GM21447 (cell line): ENCODE measurements around the gene SERINC5.
A peak's percentile ranks its signal among the peaks of the same experiment; 100 is the strongest.

Source experiments
- ATAC-seq: cut with Tn5 transposase; IDR thresholded peaks from one replicate; pipeline ENCODE4 v1.9.1; 2021; ENCODE audit not compliant: unreplicated experiment

The SERINC5 gene

DNA sequence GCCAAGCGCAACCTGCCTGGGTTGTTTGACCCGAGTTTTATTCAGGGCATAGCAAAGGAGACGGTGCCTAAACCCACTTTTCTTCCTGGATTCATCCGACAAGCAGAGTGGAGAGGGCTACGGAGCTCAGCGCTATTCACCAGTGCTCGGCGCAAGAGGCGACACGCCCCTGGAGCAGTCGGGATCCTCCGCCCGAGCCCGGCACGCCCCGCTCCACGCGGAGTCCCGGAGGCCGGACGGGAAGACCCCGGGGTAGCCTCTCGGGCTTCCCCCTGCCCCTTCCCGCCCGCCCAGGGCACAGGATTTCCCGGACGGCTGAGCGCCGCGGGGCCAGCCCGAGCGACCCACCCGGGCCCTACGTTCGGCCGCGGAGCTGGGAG lies 427 bp downstream of the SERINC5 start:
- ATAC-seq = peak; percentile 31

DNA sequence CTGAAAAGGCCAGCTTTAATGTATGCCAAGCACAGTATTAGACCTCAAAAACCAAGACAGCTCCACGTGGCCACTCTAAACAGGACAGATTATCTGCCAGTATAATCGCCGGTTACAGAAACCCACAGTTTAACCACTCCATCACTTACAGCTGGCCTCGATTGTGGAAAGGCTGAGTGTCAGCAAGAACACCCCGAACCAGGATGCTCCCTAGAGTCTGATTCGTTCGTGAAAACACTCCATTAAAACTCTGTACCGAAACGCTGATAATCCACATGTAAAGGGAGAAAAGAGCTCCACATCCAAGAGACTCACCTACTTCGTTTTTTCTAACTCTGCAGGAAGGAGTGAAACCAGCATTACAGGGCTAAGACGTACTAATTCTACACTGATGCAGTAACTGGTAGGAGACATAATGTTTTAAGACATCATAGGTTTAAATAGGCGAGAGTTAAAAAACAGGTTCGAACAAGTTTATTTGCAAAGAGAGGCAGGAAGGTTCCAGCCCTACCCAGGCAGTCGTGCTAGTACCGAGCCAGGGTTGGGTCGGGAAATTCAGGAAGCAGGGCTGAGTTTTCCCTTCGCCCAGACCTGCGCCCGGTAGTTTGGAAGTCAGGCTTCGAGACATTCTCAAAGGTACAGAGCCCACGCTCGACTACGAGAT lies 949 bp downstream of the SERINC5 start:
- ATAC-seq = no peak

DNA sequence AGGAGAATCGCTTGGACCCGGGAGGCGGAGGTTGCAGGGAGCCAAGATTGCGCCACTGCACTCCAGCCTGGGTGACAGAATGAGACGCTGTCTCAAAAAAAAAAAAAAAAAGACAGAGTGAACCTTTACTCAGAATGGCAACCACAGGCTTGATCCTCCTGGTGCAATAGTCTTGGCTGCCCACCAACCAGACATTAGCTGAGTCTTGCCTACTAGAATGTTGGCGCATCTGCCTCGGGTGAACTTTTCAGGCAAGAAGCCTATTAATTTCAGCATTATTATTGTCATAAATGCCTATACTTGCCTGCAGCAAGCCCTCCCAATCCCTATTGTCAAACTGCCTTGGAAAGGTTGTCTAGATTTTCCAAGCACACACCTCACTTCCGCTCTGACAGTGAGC lies 4.2 kb downstream of the SERINC5 start:
- ATAC-seq = no peak

DNA sequence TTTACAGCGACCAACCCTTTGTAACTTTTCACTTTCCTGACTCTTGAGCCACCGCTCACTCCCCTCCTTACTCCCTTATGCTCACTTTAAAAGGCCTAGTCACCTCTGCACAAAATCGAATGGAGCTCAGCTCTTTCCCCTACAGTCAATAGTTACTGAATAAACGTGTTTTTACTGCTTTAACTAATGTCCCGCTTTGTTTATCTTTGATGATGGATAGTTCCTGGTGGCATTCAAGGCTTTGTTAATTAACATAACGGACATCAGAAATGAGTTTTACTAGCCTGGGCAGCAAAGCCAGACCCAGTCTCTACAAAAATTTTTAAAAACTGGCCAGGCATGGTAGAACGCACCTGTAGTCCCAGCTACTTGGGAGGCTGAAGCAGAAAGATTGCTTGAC lies 5.0 kb downstream of the SERINC5 start:
- ATAC-seq = no peak

DNA sequence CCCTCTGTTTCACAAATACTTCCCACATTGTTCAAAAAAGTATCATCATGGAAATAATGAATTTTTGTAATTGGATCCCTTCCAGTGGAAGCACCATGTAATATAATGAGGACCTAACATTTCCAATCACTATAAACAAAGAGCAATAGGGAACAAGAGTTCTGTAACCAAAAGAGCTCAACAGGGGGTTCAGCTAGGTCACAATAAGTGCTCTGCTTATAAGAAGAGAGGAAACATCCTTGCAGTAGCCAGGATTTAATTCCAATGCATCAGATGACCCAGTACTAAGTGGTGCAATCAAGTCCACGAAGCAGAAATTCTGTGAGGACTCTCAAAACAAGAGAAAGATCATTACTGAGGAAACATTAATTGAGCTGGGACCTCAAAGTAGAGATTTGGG lies 5.9 kb downstream of the SERINC5 start:
- ATAC-seq = no peak

DNA sequence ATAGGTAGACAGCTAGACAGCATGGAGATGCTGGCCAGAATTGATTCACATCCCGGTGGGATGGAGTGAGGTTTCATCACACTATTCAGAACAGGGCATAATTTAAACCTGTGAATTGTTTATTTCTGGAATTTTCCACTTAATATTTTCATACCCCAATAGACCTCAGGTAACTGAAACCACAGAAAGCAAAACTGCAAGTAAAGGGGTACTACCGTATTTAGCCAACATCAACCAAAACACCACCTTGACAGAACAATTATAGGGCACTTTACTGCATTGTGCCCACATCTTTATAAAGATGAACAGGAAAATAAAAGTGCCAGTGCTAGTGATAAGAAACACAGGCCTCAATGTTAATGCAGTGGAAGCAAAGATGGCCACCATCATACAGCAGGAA lies 7.5 kb downstream of the SERINC5 start:
- no peak for ATAC-seq

DNA sequence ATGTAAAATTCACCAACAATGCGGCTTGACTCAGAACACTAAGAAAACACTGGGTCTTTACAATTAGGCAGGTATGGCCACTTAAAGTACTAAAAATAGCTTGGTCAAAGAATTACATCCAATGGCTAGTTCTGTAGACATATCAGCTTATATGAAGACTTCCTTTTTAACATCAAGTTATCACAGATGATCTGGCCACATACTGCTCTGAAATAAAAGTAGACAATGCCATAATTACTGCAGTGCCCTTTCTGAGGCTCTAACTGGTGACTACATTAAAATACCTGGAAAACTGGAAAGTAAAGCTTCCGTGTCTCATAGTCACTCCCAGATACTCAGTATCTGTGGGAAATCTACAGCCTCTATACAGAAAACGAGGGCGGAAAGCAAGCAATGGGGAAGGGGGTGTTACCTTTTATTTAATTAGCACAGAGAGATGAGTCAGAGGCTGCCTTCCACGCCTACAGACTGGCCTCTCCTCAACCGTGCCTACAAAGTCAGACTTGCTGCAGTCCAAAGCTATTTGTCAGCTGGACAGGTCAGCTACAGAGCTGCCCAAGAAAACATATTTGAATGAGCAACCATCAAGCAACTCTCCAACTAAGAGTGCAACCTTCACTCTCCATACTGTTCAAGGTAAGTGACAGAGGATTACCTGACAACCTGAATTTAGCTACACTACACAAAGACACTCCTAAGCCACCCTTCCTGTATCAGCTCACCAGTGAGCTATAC lies 8.7 kb downstream of the SERINC5 start:
- peak; percentile 75 for ATAC-seq

DNA sequence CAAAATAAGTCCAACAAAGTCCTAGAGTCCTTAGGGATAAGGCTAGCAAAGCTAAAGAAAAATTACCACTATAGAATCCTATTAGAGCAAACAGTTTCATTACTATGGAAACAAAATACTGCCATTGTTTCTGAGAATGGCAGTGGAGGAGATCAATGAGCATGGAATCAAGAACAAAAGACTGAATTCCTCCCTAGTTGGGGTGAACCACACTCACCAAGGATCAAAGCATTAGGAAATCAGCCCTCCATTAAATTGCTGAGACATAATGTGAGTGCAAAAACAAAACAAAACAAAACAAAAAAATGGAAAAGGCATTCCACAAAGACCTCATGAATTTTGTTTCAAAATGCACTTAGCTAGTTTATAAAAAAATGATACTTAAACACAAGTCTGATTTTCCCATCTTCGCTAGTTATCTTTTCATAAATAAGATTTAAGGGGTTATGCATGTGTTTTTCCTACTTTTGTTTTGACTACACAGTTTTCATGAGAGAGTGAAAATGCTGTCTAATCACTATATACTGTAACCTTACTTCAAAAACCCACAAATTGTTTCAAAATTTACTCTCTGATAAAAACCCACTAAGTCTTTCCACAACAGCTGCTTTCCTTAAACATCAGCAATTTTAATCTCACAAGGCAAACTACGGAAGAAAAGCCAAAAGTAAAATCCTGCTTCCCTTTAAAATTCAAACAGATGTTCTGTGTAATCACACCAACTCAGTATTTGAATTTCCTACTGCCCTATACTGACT lies 9.7 kb downstream of the SERINC5 start:
- ATAC-seq = no peak

DNA sequence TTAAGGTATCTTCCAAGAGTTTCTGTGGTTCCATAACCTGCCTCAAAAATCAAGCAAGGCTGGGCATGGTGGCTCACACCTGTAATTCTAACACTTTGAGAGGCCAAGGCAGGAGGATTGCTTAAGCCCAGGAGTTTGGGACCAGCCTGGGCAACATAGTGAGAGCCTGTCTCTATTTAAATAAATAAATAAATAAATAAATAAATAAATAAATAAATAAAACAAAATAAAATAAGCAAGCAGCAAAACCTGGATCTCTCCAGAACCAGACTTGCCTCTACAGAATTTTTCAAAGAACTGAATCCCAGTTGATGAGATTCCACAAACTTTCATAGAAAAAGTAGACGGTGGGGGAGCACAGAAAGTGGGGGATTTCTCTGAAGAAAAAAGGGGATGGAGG lies 12.3 kb downstream of the SERINC5 start:
- no peak for ATAC-seq

DNA sequence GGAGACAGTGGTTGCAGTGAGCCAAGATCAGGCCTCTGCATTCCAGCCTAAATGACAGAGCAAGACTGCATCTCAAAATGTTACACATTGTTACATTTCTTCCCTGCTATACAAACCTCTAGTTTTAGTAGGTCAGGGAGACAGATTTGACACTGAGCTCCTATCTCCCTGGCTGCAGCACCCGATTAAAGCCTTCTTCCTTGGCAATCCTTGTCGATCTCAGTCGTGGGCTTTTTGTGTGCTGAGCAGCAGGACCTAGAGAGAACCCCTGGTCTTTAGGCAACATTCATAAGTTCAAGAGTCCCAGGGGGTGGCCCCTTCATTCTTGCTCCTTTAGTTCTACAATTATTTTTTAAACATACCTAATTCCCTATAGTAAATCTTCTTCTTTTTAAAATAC lies 13.0 kb downstream of the SERINC5 start:
- ATAC-seq = no peak

DNA sequence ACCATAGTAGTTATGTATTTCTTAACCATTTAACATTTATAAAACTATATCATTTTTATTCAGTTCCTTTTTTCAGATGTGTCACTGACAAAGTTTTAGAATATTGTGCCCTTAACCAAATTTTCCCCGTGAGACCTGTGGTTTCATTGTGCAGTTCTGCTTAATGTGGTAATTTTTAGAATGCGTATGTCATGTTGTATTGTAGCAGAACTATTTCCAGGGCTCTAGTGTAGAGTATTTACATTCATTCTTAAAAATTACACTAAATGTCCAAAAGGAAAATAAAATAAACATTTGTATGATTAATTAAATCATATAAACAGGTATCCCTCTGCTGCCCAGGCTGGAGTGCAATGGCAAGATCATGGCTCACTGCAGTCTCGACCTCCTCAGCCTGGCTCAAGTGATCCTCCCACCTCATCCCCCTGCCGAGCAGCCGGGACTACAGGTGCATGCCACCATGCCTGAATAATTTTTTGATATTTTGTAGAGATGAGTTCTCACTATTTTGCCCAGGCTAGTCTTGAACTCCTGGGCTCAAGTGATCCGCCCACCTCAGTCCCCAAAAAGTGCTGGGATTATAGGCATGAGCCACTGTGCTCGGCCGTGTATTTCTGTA lies 15.4 kb downstream of the SERINC5 start:
- no peak for ATAC-seq

DNA sequence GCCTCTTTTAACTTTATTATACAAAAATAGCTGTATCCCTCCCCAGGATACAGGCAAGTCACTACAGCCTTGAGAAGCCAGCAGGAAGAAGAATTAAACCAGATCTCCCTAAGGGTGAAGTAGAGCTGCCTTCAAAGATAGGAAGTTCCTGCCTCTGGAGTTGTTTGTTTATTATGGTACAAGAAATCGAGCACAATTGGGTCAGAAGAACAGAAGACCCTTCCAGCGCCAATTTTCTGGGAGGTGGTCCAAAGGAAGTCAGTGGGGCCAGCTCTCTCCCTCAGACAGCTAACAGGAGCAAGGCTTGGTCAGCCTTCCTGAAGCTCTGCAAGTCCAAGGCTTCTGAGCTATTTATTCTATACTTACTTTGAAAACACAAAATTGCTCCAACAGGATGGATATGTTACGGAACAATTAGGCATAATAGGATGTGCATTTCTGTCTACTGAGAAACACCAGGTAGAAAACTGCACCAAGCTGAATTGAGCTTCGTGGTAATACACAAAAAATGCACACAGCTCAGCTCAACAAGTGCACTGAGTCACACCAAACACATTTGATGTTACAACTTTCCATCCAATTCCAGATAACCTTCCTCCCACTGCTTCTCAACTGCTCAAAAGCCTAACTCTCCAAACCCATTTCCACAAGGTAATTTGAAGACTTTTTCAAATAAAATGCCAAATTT lies 16.0 kb downstream of the SERINC5 start:
- ATAC-seq = no peak

DNA sequence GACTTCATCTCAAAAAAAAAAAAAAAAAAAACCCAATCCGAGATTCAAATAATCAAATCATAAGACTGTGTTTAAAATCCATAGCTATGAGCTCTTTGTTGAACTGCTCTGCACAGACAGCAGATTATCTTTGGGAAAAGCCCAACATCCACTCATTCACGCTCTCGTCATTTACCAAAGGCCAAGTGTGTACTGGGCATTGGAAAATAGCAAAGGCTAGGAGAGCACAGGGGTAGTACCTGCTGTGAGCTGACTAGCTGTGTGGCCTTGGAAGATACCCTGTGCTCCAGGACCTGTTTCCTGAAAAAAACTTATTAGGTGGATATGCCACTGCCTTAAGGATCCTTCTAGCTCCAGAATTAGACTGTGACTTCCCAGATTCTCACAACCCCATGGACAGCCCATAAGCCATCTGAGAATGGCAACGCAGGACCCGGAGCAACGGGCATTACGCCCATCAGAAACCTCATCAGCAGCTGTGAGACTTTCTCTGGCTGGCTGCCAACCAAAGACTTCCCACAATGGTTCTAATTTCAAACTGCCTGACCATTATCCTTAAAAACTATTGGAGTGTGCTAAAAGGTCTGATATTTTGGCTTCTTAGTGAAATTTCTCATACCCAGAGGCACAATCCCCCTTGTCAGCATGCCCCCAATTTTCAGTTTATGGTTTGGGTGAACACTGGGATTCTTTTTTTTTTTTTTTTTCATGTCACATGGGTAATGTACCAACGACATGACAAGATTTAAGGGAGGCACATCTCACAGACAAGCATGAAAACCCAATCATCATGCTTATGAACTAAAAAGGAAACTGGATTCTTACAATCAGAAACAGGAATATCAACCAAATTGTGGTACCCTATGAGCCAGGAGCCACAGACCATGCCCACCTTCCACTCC lies 16.8 kb downstream of the SERINC5 start:
- ATAC-seq = no peak

DNA sequence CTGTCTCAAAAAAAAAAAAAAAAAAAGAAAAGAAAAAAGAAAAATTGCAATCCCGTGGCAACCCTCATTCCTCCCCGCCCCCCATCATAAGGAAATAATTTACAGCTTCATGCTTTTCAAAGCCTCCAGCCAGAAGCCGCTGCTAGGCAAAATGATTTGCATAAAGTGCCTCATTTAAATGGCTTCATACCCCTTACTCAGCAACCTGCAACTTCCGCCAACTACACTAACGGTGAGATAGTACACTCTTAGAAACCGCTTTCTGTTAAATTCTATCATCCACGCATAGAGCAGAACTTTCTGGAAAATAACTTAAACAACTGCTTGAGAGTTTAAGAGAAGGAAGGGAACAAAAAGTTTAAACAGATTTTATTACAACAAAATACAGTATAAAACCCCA lies 17.8 kb downstream of the SERINC5 start:
- no peak for ATAC-seq

DNA sequence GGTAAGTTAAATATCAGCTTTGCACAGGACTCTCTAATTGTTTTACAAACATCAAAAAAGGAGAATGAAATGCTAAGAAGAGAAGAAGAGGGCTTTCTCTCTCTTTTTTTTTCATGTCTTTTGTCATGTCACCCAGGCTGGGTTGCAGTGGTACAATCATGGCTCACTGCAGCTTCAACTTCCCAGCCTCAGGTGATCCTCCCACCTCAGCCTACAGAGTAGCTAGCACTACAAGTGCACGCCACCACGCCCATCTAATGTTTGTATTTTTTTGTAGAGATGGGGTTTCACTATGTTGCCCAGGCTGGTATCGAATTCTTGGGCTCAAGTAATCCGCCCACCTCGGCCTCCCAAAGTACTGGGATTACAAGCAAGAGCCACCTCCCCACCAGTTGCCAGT lies 18.6 kb downstream of the SERINC5 start:
- no peak for ATAC-seq

DNA sequence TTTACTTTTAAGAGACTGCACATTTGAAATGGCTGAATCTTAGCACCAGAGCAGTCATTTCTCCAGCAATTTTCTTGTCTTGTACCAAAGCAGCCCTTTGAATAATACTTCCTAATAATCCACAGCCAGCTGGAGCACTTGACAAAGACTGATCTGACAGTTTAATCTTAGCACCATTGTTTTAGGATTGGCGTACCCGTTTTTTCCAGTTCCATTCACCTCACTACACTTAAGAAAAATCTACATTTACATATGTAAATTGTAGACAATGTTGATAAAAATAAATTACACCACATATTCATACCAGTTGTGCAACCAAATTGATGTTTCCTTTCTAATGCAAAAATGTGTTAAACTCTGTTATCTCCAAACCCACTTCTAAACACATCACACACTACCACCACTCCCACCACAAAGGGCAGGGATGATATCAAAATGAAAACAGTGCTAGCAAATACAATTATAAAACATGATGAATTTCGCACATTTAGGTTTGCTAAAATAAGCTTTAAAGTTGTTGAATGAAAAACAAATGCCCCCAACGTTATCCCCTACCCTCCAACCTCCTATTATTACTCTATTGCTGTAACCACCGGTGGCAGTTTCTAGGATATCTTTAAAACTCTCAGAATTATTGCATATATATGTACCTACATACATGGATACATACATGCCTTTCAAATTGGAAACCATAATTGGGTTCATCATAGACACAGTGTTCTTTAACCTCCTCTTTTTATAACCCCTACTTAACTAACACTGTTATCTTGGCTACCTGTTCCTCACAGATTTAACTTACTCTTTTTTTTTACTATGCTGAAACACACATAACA lies 21.5 kb downstream of the SERINC5 start:
- ATAC-seq = no peak

DNA sequence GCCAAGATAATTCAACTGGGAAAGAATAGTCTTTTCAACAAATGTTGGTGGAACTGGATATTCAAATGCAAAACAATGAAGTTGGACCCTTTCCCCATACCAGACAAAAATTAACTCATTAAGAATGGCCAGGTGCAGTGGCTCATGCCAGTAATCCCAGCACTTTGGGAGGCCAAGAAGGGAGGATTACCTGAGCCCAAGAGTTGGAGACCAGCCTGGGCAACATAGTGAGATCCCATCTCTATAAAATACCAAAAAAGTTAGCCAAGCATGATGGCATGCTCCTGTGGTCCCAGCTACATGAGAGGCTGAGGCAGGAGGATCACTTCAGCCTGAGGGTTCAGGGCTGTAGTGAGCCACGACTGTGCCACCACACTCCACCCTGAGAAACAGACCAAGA lies 24.2 kb downstream of the SERINC5 start:
- ATAC-seq = no peak

DNA sequence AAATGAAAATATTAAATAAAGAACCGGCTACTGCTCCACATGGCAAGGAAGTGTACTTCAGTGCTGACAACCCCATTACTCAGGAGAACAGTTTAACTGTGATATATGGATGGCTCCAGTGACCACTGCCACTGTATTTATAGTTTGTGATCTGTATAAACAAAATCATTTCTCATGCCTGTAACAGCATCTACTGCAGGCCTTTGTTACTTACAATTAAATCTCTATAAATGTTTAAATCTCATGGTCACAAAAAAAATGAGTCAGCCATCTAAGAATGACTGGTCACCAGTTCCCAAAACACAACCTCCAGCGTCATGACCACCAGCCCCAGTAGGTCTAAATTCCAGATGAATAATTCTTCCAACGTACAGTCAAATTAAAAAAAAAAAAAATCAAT lies 24.6 kb downstream of the SERINC5 start:
- no peak for ATAC-seq

DNA sequence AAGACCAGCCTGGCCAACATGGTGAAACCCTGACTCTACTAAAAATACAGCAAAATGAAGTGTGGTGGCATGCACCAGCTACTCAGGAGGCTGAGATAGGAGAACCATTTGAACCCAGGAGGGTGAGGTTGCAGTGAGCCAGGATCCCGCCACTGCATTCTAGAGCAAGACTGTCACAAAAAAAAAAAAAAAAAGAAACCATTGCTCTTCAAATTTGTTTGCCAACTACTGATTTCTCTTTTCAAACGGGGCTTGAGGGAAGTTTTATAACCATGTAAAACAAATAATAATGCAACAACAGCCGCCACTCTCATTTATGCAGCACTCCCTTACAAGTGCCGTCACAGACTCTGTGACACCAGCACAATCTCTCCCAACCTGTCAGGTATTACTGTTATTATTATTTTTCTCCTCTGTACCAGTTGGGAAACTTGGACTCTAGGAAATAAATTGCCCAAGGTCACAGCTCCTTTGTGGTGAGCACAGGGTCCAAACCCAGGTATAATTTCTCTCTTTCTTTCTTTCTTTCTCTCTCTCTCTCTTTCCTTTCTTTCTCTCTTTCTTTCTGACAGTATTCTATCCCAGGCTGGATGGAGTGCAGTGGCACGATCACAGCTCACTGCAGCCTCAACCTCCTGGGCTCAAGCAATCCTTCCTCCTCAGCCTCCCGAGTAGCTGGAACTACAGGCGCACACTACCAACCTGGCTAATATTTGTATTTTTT lies 25.4 kb downstream of the SERINC5 start:
- ATAC-seq = no peak
